GM21576 (cell line): ENCODE results near the gene MEIOB.
"Not testable (repeated sequence)": the region's sequence is repeated elsewhere in the genome, so short reads cannot be mapped to it uniquely, and the experiment has no call there.

Experiments used
- ATAC-seq: cut with Tn5 transposase; IDR thresholded peaks from one replicate; pipeline ENCODE4 v1.9.1; 2021; ENCODE audit warnings: mild to moderate bottlenecking, moderate library complexity; ENCODE audit not compliant: unreplicated experiment

Gene MEIOB

GRCh38 chr16:1879477-1879876 lies 7.5 kb upstream of the MEIOB start:
- no peak for ATAC-seq

- ATAC-seq: no peak
These were observed 6.3 kb upstream of the MEIOB start for GRCh38 chr16:1878256-1878655.

- no peak for ATAC-seq
These were observed 5.8 kb upstream of the MEIOB start for GRCh38 chr16:1877804-1878203.

- ATAC-seq: no peak
These were observed 5.1 kb upstream of the MEIOB start for GRCh38 chr16:1877089-1877488.

GRCh38 chr16:1876468-1876867 lies 4.5 kb upstream of the MEIOB start:
- ATAC-seq: no peak

GRCh38 chr16:1876066-1876465 lies 4.1 kb upstream of the MEIOB start:
- not testable (repeated sequence) for ATAC-seq

GRCh38 chr16:1874854-1875253 lies 2.9 kb upstream of the MEIOB start:
- no peak for ATAC-seq

GRCh38 chr16:1870365-1871082 lies 1.4 kb downstream of the MEIOB start:
- ATAC-seq: no peak

GRCh38 chr16:1865902-1866690 lies 5.9 kb downstream of the MEIOB start:
- ATAC-seq: no peak

GRCh38 chr16:1863681-1864460 lies 8.1 kb downstream of the MEIOB start:
- ATAC-seq: no peak

GRCh38 chr16:1862394-1862793 lies 9.6 kb downstream of the MEIOB start:
- no peak for ATAC-seq

- ATAC-seq: no peak
These were observed 10.2 kb downstream of the MEIOB start for GRCh38 chr16:1861730-1862129.

- no peak for ATAC-seq
These were observed 12.3 kb downstream of the MEIOB start for GRCh38 chr16:1859650-1860049.

- ATAC-seq: no peak
These were observed 13.6 kb downstream of the MEIOB start for GRCh38 chr16:1858189-1858865.

- no peak for ATAC-seq
These were observed 14.4 kb downstream of the MEIOB start for GRCh38 chr16:1857433-1858097.

- ATAC-seq: no peak
These were observed 20.2 kb downstream of the MEIOB start for GRCh38 chr16:1851793-1852192.

GRCh38 chr16:1850981-1851380 lies 21.0 kb downstream of the MEIOB start:
- no peak for ATAC-seq

GRCh38 chr16:1846416-1846815 lies 25.5 kb downstream of the MEIOB start:
- ATAC-seq: no peak

- no peak for ATAC-seq
These were observed 26.0 kb downstream of the MEIOB start for GRCh38 chr16:1845985-1846384.

- ATAC-seq: no peak
These were observed 32.4 kb downstream of the MEIOB start for GRCh38 chr16:1839554-1839953.

GRCh38 chr16:1834096-1834495 lies 37.9 kb downstream of the MEIOB start:
- ATAC-seq: no peak
